K562 (cell line): ENCODE measurements around the gene GALNT5. TPM values are rescaled to one million over a fixed set of nuclear protein-coding genes. Genes with fewer than 3 reads are reported as not detected.

Experiments
- ATAC-seq: fragments of 200-7000 bp; cut with Tn5 transposase; 3 replicates; pipeline ENCODE4 v1.9.1; 2020; ENCODE audit warnings: moderate library complexity
- BruUV-seq: library from RNA; stranded (reverse); fragments of 400-500 nt; replicated peaks from 2 replicates; lab custom pipeline; 2021; lab: Mats Ljungman, UMichigan
- CTCF ChIA-PET: fragments of 300-600 bp; formaldehyde crosslinking; extraction: SDS; loops from one replicate; lab custom pipeline; 2021; ENCODE audit warnings: low intra/inter-chr PET ratio; lab: Yijun Ruan, JAX
- POLR2A ChIA-PET: fragments of 300-600, 350-650 bp; sonication (Branson Sonifier 250); formaldehyde crosslinking; extraction: SDS; loops from one replicate; lab custom pipeline; 2021; ENCODE audit warnings: antibody characterized with exemption, inconsistent platforms; lab: Yijun Ruan, JAX
- DNase-seq, 4 experiments: peaks; one replicate each; pipeline versions ENCODE4 v3.0.0 to v3.0.0-alpha.2; 2011 to 2018; ENCODE audit warnings: low spot score in 3 of 4, mixed read lengths in 3 of 4; ENCODE audit errors: extremely low read depth in 1 of 4
- FAIRE-seq: peaks from 2 replicates; lab custom pipeline; 2011; peaks lifted over from hg19 to GRCh38; lab: Jason Lieb, UNC
- H2AFZ ChIP-seq: 2 replicates; pipeline ENCODE4 v1.6.0; 2011; ENCODE audit warnings: low read depth, low read length, control low read depth, inconsistent platforms
- H3K27ac ChIP-seq: fragments of 200-600 bp; 3 replicates; pipeline ENCODE4 v1.8.0; 2011; ENCODE audit warnings: low read depth, mild to moderate bottlenecking, control low read depth, inconsistent platforms, low read length, moderate library complexity, mixed read lengths; ENCODE audit errors: extremely low read depth
- H3K27me3 ChIP-seq, 2 experiments: fragments of 300-600 bp in 1 of 2; 2 replicates in 1 of 2; 3 replicates in 1 of 2; pipeline versions ENCODE4 v1.6.0 to v1.8.0; 2011; ENCODE audit warnings: inconsistent platforms in 2 of 2, low read length in 2 of 2, mild to moderate bottlenecking in 1 of 2, mixed read lengths in 1 of 2, moderate library complexity in 1 of 2; ENCODE audit not compliant: control insufficient read depth in 2 of 2, insufficient read depth in 2 of 2
- H3K36me3 ChIP-seq: fragments of 300-600 bp; 3 replicates; pipeline ENCODE4 v1.8.0; 2011; ENCODE audit warnings: mild to moderate bottlenecking, low read length, inconsistent platforms; ENCODE audit not compliant: control insufficient read depth, insufficient read depth
- H3K4me1 ChIP-seq, 2 experiments: fragments of 200-600 bp in 1 of 2; replicated peaks in 1 of 2; 2 replicates in 1 of 2; 3 replicates in 1 of 2; pipeline versions ENCODE4 v1.5.1 to v1.8.0; 2011; ENCODE audit warnings: inconsistent platforms in 2 of 2, low read length in 2 of 2, mild to moderate bottlenecking in 1 of 2, mixed read lengths in 1 of 2, moderate library complexity in 1 of 2; ENCODE audit not compliant: control insufficient read depth in 2 of 2, insufficient read depth in 2 of 2
- H3K4me2 ChIP-seq: 2 replicates; pipeline ENCODE4 v1.6.1; 2011; ENCODE audit warnings: low read length, control low read depth, inconsistent platforms, mixed read lengths; ENCODE audit not compliant: insufficient read depth
- H3K4me3 ChIP-seq: fragments of 200-600 bp; sonication (generic), shearing (Covaris generic); 2 replicates; pipeline ENCODE4 v1.5.1; 2016; ENCODE audit warnings: control low read depth, inconsistent platforms
- H3K79me2 ChIP-seq: fragments of 200-600 bp; 3 replicates; pipeline ENCODE4 v1.8.0; 2011; ENCODE audit warnings: low read length, inconsistent platforms; ENCODE audit not compliant: control insufficient read depth, insufficient read depth
- H3K9ac ChIP-seq, 2 experiments: 2 replicates each; pipeline versions ENCODE4 v1.6.0 to v1.6.1; 2011; ENCODE audit warnings: low read depth in 2 of 2, low read length in 2 of 2, control low read depth in 1 of 2, inconsistent platforms in 1 of 2, mild to moderate bottlenecking in 1 of 2, mixed read lengths in 1 of 2; ENCODE audit not compliant: insufficient read depth in 1 of 2
- H3K9me1 ChIP-seq: one replicate; pipeline ENCODE4 v1.6.0; 2011; ENCODE audit warnings: inconsistent platforms, mild to moderate bottlenecking, low read length, moderate library complexity; ENCODE audit not compliant: control insufficient read depth, insufficient read depth
- H3K9me3 ChIP-seq: replicated peaks from 2 replicates; pipeline ENCODE4 v1.5.1; 2011; ENCODE audit warnings: low read depth, low read length, inconsistent platforms; ENCODE audit not compliant: control insufficient read depth, insufficient read depth
- H4K20me1 ChIP-seq: replicated peaks from 2 replicates; pipeline ENCODE4 v1.6.1; 2011; ENCODE audit warnings: low read length, inconsistent platforms, mixed read lengths; ENCODE audit not compliant: control insufficient read depth, insufficient read depth
- ARID2 ChIP-seq: fragments of 450-650 bp; IDR thresholded peaks from 2 replicates; pipeline ENCODE4 v1.6.1; 2017; ENCODE audit warnings: antibody characterized with exemption, mild to moderate bottlenecking
- CCNT2 ChIP-seq: IDR thresholded peaks from 2 replicates; pipeline ENCODE4 v1.6.1; 2011; ENCODE audit warnings: borderline replicate concordance, low read depth, mild to moderate bottlenecking, moderate library complexity, mixed read lengths, low read length; ENCODE audit not compliant: insufficient read length; ENCODE audit errors: extremely low read depth
- CHD2 ChIP-seq: IDR thresholded peaks from 2 replicates; pipeline ENCODE4 v1.6.1; 2011; ENCODE audit warnings: low read depth, low read length
- DLX4 ChIP-seq: fragments of 250-450 bp; sonication (Bioruptor Pico); IDR thresholded peaks from 2 replicates; pipeline ENCODE4 v1.6.1; 2021; ENCODE audit warnings: mild to moderate bottlenecking
- ETV5 ChIP-seq: sonication (generic); formaldehyde crosslinking; IDR thresholded peaks from 2 replicates; pipeline ENCODE4 v1.4.0; 2020; ENCODE audit warnings: low read depth, mild to moderate bottlenecking, missing genetic modification reagents
- FOXM1 ChIP-seq, 2 experiments: fragments of 450-650 bp in 1 of 2; sonication (generic) in 1 of 2; formaldehyde crosslinking in 1 of 2; IDR thresholded peaks; 2 replicates each; pipeline versions ENCODE4 v1.6.1 to v1.9.0; 2017 to 2022; ENCODE audit warnings: low read depth in 2 of 2, mild to moderate bottlenecking in 2 of 2, missing genetic modification reagents in 1 of 2, moderate library complexity in 1 of 2
- KLF16 ChIP-seq: IDR thresholded peaks from 2 replicates; pipeline ENCODE4 v1.6.1; 2016; ENCODE audit warnings: antibody characterized with exemption
- MAFF ChIP-seq: IDR thresholded peaks from 2 replicates; pipeline ENCODE4 v1.6.1; 2012; ENCODE audit warnings: low read length, improper control_type of control experiment
- THAP12 ChIP-seq: fragments of 250-450 bp; sonication (Bioruptor Pico); IDR thresholded peaks from 2 replicates; pipeline ENCODE4 v1.9.0; 2021; ENCODE audit warnings: mild to moderate bottlenecking, inconsistent platforms
- ZC3H8 ChIP-seq: fragments of 450-650 bp; IDR thresholded peaks from 2 replicates; pipeline ENCODE4 v1.6.1; 2017
- WGBS: fragments of 100-300 bp; shearing (Covaris generic); methylation state at CpG from one replicate; pipeline ENCODE4 v1.1.6; 2016; ENCODE audit warnings: low coverage, mixed read lengths; ENCODE audit not compliant: insufficient coverage; ENCODE audit errors: missing lambda C conversion rate; 5-methylcytosine and 5-hydroxymethylcytosine counted together
- in situ Hi-C: fragments of 300-500 bp; cut with MboI; formaldehyde crosslinking; loops from 4 replicates; pipeline ENCODE4 v1.15.0; 2018; ENCODE audit warnings: inconsistent platforms, mixed read lengths
- intact Hi-C: fragments of 100-400 bp; cut with micrococcal nuclease; formaldehyde crosslinking; loops from 2 replicates; pipeline ENCODE4 v1.14.2; 2022
- polyA plus RNA-seq, 8 experiments: library from polyadenylated mRNA; depleted of rRNA in 4 of 8; stranded (reverse) in 5 of 8; unstranded in 3 of 8; fragments of >200 nt; fragmentation: Nextera tagmentation in 2 of 8; fragmentation: Illumina TruSeq in 1 of 8; extraction: Ambion mirVana in 2 of 8; extraction: Trizol in 1 of 8; gene quantifications; 2 replicates each; pipeline versions ENCODE4 v1.2.1 to v1.2.3, GENCODE V29; 2011 to 2014; ENCODE audit warnings: inconsistent platforms in 1 of 8, missing spikeins in 1 of 8
- total RNA-seq, 7 experiments: library from RNA; depleted of rRNA in 6 of 7; stranded (reverse); fragments of >200 nt in 6 of 7; fragmentation: Illumina TruSeq in 2 of 7; extraction: Trizol in 2 of 7; gene quantifications; 2 replicates each; pipeline versions ENCODE4 v1.2.1 to v1.2.3, GENCODE V29; 2011 to 2021; ENCODE audit warnings: low replicate concordance in 1 of 7

The GALNT5 gene
- total and polyA plus RNA-seq, 9 of the 15 experiments (the other 6 are each of a cell fraction or from before 2014, with no cell fraction given): 21.6 to 73.0 (median 54.7) TPM

- ATAC-seq: no peak; the same call in 2 of the 3 replicates
- intact Hi-C loops: no loop called here
- in situ Hi-C loops: no loop called here
- H3K4me3 ChIP-seq: no peak overlapping the region
- FAIRE-seq: no peak
- ChIA-PET POLR2A (interaction anchor here (0.6 to 1.8 kb wide), 7 partner anchors 9 to 918 kb away, joined by 3 to 4 read pairs (median 3); no protein-coding TSS in a partner anchor), CTCF (no interaction called here)
- H3K9ac ChIP-seq: no peak overlapping the region
- H3K27me3 ChIP-seq: no peaks in the 10 kb centered on the region
- no peaks in the 10 kb centered on the region for H3K9me3 ChIP-seq
- H3K27ac ChIP-seq: no peak overlapping the region
- no peak overlapping the region for H3K4me2 ChIP-seq
- H3K9me1 ChIP-seq: no peaks in the 10 kb centered on the region
- no peak overlapping the region for H2AFZ ChIP-seq
- H3K79me2 ChIP-seq: peaks cover 72% of the 10 kb centered on the region
- no TSS peak for BruUV-seq
- DNase-seq: no peak
- no peak for TF ChIP-seq DLX4 (CRISPR knock-in tag)
- TF ChIP-seq FOXM1 (IDR thresholded peaks at IDR 0.05; ENCODE audit: low read depth): no peak
- no peak for TF ChIP-seq FOXM1 (CRISPR knock-in tag; IDR thresholded peaks at IDR 0.05; ENCODE audit: low read depth)
- TF ChIP-seq THAP12 (CRISPR knock-in tag): no peak
- no peak for TF ChIP-seq CHD2
- no peak for TF ChIP-seq MAFF
- TF ChIP-seq ZC3H8: no peak
- TF ChIP-seq ETV5 (CRISPR knock-in tag): no peak
- no peak for TF ChIP-seq KLF16
- no peak for TF ChIP-seq ARID2
- TF ChIP-seq CCNT2: no peak
- no peaks in the 10 kb centered on the region; a peak in 2 of 5 replicates for H3K4me1 ChIP-seq
- peaks cover 68% of the 10 kb centered on the region for H3K36me3 ChIP-seq
- no peaks in the 10 kb centered on the region for H4K20me1 ChIP-seq
- 96% methylated on average over 6 of the region's 6 CpGs for WGBS
Observed at GRCh38 chr2:157281316-157281715, 23.8 kb downstream of the GALNT5 start.
